Thoracic aorta (tissue), 2 donors: ENCODE results near the gene TCEAL4. TPM values are rescaled to one million over a fixed set of nuclear protein-coding genes. Genes with fewer than 3 reads are reported as not detected.

ENCODE experiments used
- ATAC-seq: fragments of 150-250 bp; one replicate; pipeline ENCODE4 v1.8.0; 2017; ENCODE audit warnings: low read depth; ENCODE audit not compliant: insufficient number of reproducible peaks, low FRiP score
- DNase-seq: peaks from one replicate; pipeline ENCODE4 v3.0.0-alpha.2; 2020; ENCODE audit warnings: low spot score
- H3K27ac ChIP-seq, 2 donors: fragments of 200-600 bp; sonication (generic); 1 replicate in 1 of 2; 2 replicates in 1 of 2; pipeline ENCODE4 v1.5.1; 2016; ENCODE audit warnings: mild to moderate bottlenecking in 2 of 2, moderate library complexity in 2 of 2
- H3K27me3 ChIP-seq: fragments of 200-600 bp; sonication (generic); replicated peaks from 2 replicates; pipeline ENCODE4 v1.6.0; 2016; ENCODE audit warnings: mild to moderate bottlenecking; ENCODE audit not compliant: insufficient read depth
- H3K36me3 ChIP-seq: fragments of 200-600 bp; sonication (generic); one replicate; pipeline ENCODE4 v1.5.1; 2016
- H3K4me1 ChIP-seq, 2 donors: fragments of 200-600 bp; sonication (generic); 1 replicate in 1 of 2; 2 replicates in 1 of 2; pipeline versions ENCODE4 v1.5.1 to v1.6.0; 2016; ENCODE audit warnings: low read depth in 2 of 2, mild to moderate bottlenecking in 1 of 2; ENCODE audit not compliant: control insufficient read depth in 1 of 2
- H3K4me3 ChIP-seq: fragments of 200-600 bp; sonication (generic); 2 replicates; pipeline ENCODE4 v1.5.1; 2016; ENCODE audit warnings: mild to moderate bottlenecking
- H3K9me3 ChIP-seq: fragments of 200-600 bp; sonication (generic); 2 replicates; pipeline ENCODE4 v1.5.1; 2016
- total RNA-seq, 2 donors: library from RNA; depleted of rRNA; stranded (reverse); fragments of >200 nt; gene quantifications; one replicate each; pipeline versions ENCODE4 v1.1.0 to v1.2.3, GENCODE V29; 2016
- TF ChIP-seq, protein P1 (sequence below): fragments of 200-600 bp; sonication (generic); IDR thresholded peaks from one replicate; pipeline ENCODE4 v1.5.1; 2019; ENCODE audit warnings: antibody characterized with exemption

Gene TCEAL4
- total RNA-seq, 2 donors from 2014 or later, result 334 to 386 TPM

DNA sequence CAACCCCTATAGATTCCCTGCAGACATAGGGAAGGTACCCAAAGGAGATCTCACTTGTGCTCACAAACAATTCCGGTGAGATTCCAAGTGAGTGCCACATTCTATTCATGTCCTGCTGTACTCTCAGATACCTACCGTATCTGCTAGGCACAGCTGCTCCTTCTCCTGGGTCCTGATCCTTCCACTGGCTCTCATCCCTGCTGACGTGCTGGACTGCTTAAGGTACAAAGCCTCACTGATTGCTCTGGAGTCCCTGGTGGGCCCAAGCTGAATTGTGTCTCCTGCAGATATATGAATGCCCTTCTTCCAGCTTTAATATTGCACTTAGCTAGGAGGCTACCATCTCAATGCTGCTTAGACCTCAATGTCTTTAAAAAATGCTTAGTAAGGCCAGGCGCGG, 45.8 kb downstream of the TCEAL4 start:
- DNase-seq (no peak), ATAC-seq (no peak)
- no peaks in the 10 kb centered on the region for H3K27me3 ChIP-seq
- TF ChIP-seq, protein P1, sequence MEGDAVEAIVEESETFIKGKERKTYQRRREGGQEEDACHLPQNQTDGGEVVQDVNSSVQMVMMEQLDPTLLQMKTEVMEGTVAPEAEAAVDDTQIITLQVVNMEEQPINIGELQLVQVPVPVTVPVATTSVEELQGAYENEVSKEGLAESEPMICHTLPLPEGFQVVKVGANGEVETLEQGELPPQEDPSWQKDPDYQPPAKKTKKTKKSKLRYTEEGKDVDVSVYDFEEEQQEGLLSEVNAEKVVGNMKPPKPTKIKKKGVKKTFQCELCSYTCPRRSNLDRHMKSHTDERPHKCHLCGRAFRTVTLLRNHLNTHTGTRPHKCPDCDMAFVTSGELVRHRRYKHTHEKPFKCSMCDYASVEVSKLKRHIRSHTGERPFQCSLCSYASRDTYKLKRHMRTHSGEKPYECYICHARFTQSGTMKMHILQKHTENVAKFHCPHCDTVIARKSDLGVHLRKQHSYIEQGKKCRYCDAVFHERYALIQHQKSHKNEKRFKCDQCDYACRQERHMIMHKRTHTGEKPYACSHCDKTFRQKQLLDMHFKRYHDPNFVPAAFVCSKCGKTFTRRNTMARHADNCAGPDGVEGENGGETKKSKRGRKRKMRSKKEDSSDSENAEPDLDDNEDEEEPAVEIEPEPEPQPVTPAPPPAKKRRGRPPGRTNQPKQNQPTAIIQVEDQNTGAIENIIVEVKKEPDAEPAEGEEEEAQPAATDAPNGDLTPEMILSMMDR, result no peak
- peaks cover 0 to 3% of the 10 kb centered on the region in 2 donors for H3K4me1 ChIP-seq
- H3K36me3 ChIP-seq, result no peaks in the 10 kb centered on the region
- H3K4me3 ChIP-seq, result peak overlapping the region; percentile 86
- H3K9me3 ChIP-seq, result no peaks in the 10 kb centered on the region
- no peak overlapping the region for H3K27ac ChIP-seq

DNA sequence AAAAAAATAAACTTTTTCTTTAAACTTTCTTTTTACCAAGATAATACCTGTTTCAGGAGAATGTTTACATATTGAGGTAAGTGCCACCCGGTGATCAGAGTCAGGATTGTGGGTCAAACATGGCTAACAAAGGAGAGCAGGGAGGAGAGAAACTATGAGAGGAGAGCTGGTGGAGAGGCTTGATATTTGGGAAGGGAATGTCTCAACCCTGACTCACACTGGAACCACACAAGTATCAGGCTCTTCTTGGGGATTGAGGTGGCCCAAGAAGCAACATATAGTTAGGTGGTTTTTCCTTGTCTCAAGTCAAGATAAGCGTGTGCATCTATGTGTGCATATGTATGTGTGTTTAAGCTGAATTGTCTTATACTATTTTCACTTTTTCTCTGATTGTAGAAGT, 50.1 kb downstream of the TCEAL4 start:
- no peak for DNase-seq
- no peaks in the 10 kb centered on the region for H3K4me1 ChIP-seq
- no peak for ATAC-seq
- H3K36me3 ChIP-seq, result no peaks in the 10 kb centered on the region
- no peak overlapping the region for H3K4me3 ChIP-seq
- H3K27me3 ChIP-seq, result no peaks in the 10 kb centered on the region
- H3K9me3 ChIP-seq, result no peaks in the 10 kb centered on the region
- H3K27ac ChIP-seq, result no peak overlapping the region
- TF ChIP-seq, protein P1, result no peak

Other genes with a start within 250 kb of the TCEAL4 start
- gene TCEAL9, start 229.0 kb upstream of the TCEAL4 start, total RNA-seq, result 100 to 1,000 TPM in 1 of 2 donors, 10 to 100 TPM in 1; 70.4 to 118 TPM
- 100 to 1,000 TPM; 127 to 136 TPM for gene BEX3, start 209.0 kb upstream of the TCEAL4 start, total RNA-seq
- 1 to 10 TPM; 2.6 to 4.3 TPM for gene RAB40A, start 66.0 kb upstream of the TCEAL4 start, total RNA-seq
- gene TCEAL3, start 22.4 kb downstream of the TCEAL4 start, total RNA-seq, result 100 to 1,000 TPM in 1 of 2 donors, 10 to 100 TPM in 1; 87.3 to 103 TPM
- gene TCEAL1, start 43.5 kb downstream of the TCEAL4 start, total RNA-seq, result 100 to 1,000 TPM; 108 to 134 TPM
- 100 to 1,000 TPM; 559 to 708 TPM for gene MORF4L2, start 101.2 kb downstream of the TCEAL4 start, total RNA-seq
- gene TMEM31, start 125.4 kb downstream of the TCEAL4 start, total RNA-seq, result not detected
- gene PLP1, start 191.3 kb downstream of the TCEAL4 start, total RNA-seq, result 10 to 100 TPM in 1 of 2 donors, 1 to 10 TPM in 1; 1.7 to 14.8 TPM
- 1 to 10 TPM; 6.8 to 7.7 TPM for gene RAB9B, start 246.7 kb downstream of the TCEAL4 start, total RNA-seq